Stimulated activated CD4-positive, alpha-beta T cell treated with anti-CD3 and anti-CD28 coated beads, Interleukin-1b, Interleukin-23, amount 100 ng/mL, for 1 hour (primary cell): ENCODE data around the gene PTPRF.
"Not testable (repeated sequence)": the region's sequence is repeated elsewhere in the genome, so short reads cannot be mapped to it uniquely, and the experiment has no call there.

ENCODE experiments used
- DNase-seq, 2 donors: peaks; one replicate each; pipeline ENCODE4 v3.0.0-alpha.2; 2020; ENCODE audit warnings: low read depth in 2 of 2

PTPRF gene

GRCh38 chr1:43625063-43625780 is 94.5 kb downstream of the PTPRF start:
- DNase-seq = no peak

- DNase-seq = no peak
Observed at GRCh38 chr1:43632135-43632670, 101.5 kb downstream of the PTPRF start.

- DNase-seq = no peak
Observed at GRCh38 chr1:43634721-43635120, 104.0 kb downstream of the PTPRF start.

GRCh38 chr1:43636006-43636641 is 105.4 kb downstream of the PTPRF start:
- no peak for DNase-seq

- no peak for DNase-seq
Observed at GRCh38 chr1:43637267-43637666, 106.6 kb downstream of the PTPRF start.

- DNase-seq = not testable (repeated sequence)
Observed at GRCh38 chr1:43638381-43638780, 107.7 kb downstream of the PTPRF start.

- no peak for DNase-seq
Observed at GRCh38 chr1:43639976-43640794, 109.5 kb downstream of the PTPRF start.

- DNase-seq = no peak
Observed at GRCh38 chr1:43644558-43644957, 113.9 kb downstream of the PTPRF start.

GRCh38 chr1:43645461-43645860 is 114.8 kb downstream of the PTPRF start:
- DNase-seq = no peak

GRCh38 chr1:43647331-43647730 is 116.6 kb downstream of the PTPRF start:
- not testable (repeated sequence) for DNase-seq

- DNase-seq = no peak
Observed at GRCh38 chr1:43648221-43648847, 117.7 kb downstream of the PTPRF start.

- DNase-seq = no peak
Observed at GRCh38 chr1:43648876-43649477, 118.3 kb downstream of the PTPRF start.

GRCh38 chr1:43650310-43651085 is 119.8 kb downstream of the PTPRF start:
- DNase-seq = peak; percentile 75 to 79

- no peak for DNase-seq
Observed at GRCh38 chr1:43651188-43651587, 120.5 kb downstream of the PTPRF start.

GRCh38 chr1:43651902-43652301 is 121.2 kb downstream of the PTPRF start:
- no peak for DNase-seq

GRCh38 chr1:43653339-43653738 is 122.7 kb downstream of the PTPRF start:
- DNase-seq = no peak

- no peak for DNase-seq
Observed at GRCh38 chr1:43653893-43654292, 123.2 kb downstream of the PTPRF start.

GRCh38 chr1:43655953-43656352 is 125.3 kb downstream of the PTPRF start:
- DNase-seq = no peak

- DNase-seq = no peak
Observed at GRCh38 chr1:43659212-43660166, 128.8 kb downstream of the PTPRF start.

GRCh38 chr1:43660355-43660754 is 129.7 kb downstream of the PTPRF start:
- DNase-seq = no peak
